GM21423 (cell line): ENCODE measurements around the gene KCTD16.

ENCODE experiments used
- ATAC-seq: cut with Tn5 transposase; IDR thresholded peaks from one replicate; pipeline ENCODE4 v1.9.1; 2021; ENCODE audit warnings: mild to moderate bottlenecking, moderate library complexity; ENCODE audit not compliant: unreplicated experiment

The KCTD16 gene

DNA sequence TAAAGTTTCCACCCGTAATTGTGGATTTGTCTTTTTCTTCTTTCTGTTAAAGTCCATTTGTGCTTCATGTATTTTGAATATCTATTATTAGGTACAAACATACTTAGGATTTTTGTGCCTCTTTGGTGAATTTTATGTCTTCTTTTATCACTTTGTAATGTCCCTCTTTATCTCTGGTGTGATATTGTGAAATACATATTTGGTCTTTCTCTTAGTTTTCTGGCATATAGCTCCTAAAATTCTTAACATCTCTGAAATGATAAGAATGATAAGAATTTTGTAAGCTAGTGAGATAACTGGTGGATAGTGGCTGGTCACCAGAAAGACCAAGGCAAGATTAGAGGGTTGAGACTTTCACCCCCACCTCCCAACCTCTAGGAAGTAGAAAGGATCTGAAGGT lies 111.1 kb downstream of the KCTD16 start:
- ATAC-seq: no peak

DNA sequence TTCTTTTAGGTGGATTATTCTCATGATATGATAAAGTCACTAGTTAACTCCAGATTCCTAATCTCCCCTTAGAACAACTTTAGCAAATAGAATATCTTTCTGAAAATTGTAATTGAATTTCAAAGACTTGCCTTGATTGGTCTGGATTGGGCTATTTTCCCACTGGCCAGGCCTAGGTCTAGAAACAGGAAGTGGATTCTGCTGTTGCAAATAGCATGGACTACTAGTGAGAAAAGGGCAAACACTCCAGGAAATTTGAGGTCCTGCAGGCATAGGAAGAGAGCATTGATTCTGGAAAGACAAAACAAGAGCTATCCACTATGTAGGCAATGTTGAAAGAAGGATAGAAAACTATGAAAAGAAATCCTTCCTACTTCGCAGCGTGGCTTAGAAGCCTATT lies 113.4 kb downstream of the KCTD16 start:
- no peak for ATAC-seq

DNA sequence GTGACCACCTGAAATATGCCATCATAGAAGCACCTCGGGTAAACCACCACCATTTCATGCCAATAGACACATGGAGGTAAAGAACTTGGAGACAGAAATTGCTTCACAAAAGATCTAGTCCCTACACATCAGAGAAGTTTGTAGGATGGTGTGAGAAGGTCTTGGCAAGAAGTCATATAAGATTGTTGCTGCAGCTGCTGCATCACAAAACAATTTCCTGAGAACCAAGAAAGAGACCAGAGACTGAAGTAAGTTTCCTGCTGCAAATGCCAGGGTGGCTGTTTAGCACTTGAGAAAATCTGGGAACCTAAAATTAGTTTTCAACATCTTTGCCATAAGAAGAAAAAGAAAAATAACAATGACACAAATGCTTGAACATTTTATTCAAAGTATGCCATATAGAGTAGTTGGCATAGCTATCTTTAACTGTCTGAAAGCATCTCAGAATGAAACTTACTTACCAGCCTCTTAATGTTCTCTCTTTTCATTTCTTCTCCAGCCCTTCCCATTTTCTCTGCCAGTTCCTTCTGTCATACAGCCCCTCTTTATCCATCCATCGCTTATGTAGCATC lies 114.3 kb downstream of the KCTD16 start:
- no peak for ATAC-seq

DNA sequence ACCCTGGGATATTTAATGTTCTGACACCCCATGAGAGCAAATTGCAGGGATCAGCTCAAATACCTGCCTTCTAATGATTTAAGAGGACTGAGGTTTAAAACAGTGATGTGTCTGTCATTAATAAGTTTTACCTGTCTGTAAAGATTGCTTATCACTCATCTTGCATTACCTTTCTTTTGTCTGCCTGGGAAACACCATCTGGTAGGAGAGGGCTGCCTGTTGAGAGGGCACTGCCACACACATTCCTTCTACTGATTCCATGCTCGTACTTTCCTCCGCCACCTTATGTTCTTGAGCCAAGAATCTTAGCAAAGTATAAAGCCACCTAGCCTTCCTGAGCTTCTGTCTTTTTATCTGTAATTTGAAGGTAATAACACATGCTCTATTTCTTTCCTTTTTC lies 118.6 kb downstream of the KCTD16 start:
- no peak for ATAC-seq

DNA sequence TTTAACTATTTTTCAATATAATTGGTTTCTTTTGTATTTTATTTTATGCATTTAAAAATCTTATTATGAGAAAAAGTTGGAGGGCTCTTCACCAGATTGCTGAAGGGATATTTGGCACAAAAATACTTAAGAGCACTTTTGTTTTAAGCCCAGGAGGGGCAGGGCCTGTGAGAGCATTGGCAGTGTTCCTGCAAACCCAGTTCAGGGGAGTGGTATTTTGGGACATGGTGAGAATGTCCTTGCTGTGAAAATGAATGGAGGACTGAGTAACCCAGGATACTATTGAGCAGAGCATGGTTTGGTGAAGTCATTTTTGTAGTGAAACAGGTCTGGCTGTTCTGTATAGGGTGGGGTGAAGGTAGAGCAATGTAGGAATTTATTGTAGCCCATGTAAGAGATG lies 121.4 kb downstream of the KCTD16 start:
- no peak for ATAC-seq

DNA sequence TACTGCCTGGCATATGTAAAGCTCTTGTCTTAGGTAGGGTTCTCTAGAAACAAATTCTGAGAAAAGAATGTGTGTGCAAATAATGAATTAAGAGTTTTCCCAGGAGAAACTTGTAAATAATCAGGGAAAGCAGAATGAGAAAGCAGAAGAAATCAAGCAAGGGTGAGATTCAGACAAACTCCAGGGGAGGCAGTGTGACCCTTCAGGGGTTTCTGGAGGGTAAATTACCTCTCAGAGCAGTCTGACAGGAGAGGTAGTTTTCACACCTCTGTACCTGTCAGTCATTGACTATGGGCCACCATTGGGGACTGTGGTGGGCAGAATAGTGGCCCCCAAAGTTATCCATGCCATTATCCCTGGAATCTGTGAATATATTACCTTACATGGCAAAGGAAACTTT lies 124.6 kb downstream of the KCTD16 start:
- ATAC-seq: no peak

DNA sequence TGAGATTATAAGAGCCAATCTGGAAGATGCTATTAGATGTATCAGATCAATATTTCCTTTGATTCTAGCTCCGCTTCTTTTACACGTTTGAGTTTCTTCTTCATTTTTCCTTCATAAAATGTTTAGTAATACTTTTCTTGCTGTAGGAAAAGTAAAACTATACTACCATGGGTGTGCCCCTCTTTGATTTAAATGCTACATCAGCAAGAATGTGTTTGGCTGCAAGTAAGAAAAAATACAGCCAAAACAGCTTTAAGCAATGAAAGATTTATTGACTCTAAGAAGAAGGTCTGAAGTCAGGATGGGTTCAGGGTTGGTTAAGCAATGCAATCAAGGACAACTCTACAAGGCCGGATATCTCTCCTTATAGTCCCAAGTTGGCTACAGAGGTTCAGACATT lies 126.4 kb downstream of the KCTD16 start:
- no peak for ATAC-seq

DNA sequence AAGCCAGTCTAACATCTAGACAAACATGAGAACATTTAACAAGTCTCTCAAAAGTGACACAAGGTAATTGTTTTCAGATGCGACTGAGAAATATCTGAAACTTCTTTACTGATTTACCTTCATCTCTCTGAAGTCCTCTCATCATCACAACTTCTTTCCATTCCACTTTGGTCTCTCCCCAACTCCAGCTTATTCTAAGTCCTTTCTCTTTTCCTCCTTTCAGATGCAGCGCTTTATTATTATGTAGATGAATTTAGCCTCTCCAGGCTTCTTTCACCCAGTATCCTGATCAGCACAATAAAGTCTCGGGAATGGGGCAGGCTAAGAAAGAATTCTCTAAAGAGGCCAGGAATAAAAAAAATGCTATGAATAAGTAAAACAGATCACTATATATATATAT lies 128.0 kb downstream of the KCTD16 start:
- no peak for ATAC-seq

DNA sequence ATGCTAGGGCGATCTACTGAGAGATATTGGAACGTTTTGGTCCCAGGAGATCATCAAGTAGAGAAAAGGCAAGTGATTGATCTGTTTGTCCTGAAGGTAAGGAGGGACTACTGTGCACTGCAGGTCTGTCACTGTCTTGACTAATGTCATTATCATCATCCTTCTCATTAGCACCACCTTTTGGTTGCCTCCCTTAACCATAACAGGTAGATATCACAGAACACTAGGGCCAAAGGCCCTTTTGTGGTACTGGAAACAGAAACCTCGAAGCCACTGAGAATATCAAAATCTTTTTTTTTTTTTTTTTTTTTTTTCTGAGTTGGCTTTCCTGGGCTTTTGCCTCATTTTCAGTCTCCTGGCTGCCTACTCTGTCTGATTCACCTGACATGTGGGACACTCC lies 134.0 kb downstream of the KCTD16 start:
- no peak for ATAC-seq

DNA sequence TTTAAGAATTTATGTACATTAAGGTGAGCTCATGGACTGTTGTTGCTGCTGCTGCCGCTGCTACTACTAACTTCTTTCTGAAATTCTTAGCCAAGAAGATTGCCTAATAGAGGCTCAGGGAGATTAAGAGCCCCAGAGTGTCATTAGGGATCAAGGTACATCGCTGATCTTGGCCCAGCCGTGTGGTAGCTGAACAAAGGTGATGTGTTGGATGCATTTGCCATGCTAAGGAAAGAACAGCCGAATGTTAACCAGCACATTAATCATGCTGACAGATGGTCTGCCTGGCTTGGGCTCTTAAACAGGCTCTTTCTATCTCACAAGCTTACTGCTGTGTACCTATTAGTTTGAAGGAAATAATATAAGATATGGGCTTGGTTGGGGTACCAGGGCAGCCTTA lies 137.1 kb downstream of the KCTD16 start:
- no peak for ATAC-seq

DNA sequence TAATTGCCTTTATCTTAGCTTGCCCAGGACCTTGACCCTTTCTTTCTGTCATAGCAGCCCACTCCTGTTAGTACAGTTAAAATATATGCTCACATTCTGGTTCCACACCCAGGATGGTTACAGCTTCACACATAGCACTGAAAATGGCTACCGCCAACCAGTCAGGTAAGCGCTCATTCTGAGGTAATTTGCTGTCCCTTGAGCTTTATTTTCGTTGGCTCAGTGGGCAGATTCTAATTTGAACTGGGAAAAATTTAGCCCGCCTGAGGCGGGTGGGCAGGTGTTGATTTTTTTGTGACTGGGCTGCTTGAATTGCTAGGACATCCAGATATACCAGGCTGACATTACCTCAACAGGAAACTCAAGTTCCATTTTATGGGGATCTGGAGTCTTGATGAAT lies 137.5 kb downstream of the KCTD16 start:
- ATAC-seq: no peak

DNA sequence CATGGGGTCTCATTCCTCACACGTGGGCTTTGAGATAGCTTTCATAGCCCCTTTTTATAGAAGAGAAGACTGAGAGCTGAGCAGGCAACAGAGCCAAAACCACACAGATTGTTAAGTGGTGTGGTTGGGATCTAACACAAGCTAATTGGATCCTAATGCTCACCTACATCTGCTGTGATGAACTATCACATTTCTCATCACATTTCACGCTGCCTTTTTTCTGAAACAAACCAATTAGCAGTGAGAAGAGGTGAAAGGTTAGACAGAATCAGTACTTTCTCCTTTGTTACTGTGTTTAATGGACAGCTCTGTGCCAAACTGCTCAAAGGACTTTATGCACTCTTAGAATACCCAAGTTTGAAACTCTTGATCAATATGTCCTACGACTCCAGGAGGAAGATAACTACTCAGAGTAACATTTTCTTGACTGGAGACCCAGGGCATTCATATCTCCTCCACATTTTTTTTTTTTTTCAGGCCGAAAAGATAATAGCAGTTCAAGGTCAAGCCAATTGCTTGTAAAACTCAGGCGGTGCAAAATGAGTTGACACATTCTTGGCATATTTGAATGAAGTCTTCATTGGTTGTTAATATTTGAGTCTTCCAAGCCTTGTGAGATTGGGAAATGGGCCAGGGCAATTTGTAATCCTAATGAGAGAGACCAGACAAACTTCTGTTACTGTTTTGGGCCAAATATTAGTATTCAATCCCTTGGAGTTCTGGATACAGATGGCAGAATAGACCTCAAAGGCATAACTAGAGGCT lies 138.4 kb downstream of the KCTD16 start:
- ATAC-seq: no peak

DNA sequence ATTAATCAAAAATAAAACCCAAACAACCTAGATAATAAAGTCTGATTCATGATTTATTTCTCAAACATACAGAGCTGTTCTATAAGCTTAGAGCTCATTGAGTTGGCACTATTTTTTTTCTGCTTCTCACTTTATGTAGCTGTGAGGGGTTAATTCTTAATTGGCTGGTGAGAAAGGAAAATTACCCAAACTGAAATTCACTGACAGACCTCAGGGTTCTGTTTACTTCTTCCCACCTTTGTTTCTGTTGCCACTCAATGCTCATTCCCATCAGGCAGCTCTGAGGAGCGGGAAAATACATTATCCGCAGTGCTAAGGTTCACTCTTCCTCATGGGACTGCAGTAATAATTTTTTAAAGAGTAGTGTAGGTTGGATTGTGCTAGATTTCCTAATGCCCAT lies 139.9 kb downstream of the KCTD16 start:
- no peak for ATAC-seq

DNA sequence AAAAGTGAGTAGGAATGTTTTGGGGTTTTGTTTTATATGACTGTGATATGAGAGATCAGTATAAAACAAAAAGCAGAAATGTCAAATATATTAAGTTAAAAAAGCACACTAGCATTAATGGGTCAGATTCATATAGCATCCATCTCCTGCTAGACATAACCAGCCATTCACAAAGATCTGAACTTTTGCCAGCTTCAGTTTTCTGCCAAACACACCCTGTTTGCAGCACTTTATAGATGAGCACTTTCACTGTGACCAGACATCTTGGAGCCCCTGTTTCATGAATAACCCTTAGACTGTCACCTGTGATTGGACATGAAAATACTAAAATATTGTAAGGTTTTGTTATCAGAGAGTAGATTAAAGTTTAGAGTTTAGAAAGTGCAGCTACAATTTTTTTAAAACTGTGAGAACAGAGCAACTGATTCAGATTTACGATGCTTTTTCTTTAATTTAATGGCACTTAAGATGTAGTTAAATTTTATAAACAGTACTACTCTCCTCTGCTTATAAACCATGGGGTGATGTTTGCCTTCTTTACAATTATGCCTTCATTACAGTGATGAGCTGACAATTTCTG lies 142.6 kb downstream of the KCTD16 start:
- no peak for ATAC-seq

DNA sequence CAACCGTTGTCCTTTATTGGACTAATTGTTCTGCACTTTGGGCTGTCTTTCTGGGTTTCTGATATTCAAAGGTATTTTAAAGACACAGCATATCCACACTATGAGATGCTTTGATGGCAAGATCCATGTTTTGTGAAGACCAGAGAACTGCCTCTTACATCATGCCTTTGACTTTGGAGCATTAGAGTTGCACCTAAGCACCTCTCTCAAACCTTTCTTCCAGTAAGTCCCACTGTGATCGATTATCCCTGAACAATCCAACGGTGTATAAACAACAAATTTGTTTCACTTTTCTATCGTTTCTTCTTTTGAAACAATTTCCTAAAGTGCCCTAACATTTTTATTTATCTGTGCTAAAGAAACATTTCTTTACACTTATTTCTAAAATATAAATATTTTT lies 144.4 kb downstream of the KCTD16 start:
- no peak for ATAC-seq

DNA sequence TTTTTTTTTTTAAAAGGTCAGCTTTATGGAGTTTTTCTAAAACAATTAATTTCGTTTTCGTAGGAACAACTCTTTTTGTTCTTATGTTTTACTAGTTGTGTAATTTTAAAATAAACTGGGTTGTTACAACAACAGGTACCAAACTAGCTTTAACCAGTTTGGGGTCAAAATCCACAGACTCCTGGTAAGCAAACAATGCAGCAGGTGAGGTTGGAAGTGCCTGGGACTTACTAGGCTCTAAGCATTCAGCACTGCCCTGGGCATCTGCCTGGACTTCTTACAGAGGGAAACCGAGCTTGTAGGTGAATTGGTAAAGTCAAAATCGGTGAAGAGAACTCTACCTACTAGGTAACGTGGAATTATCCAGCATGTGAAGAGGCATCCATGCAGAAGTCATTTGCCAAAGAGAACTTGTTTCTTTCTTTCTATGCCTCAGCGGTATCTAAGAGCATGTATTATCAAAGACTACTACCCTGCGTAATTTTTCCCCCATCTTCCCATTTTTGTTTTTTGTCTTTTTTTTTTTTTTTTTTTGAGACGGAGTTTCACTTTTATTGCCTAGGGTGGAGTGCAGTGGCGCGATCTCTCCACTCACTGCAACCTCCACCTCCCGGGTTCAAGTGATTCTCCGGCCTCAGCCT lies 145.4 kb downstream of the KCTD16 start:
- no peak for ATAC-seq

DNA sequence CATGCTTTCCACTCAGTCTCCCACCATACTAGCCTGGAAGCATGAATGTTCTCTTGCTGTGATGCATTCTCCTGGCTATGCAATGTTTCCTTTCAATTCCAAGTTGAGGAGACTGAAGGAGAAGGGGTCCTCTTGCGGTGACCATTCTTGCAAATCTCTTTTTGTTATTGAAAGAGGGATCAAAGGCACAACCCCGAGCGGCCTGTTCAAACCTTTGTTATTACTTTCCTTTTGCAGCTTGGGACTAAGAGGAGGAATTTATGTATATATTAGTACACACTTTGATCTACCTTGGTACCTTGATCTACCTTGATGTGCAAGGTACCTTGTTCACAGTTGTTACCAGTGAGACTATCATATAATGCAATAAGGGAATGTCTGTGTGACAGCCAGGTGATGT lies 147.3 kb downstream of the KCTD16 start:
- no peak for ATAC-seq

DNA sequence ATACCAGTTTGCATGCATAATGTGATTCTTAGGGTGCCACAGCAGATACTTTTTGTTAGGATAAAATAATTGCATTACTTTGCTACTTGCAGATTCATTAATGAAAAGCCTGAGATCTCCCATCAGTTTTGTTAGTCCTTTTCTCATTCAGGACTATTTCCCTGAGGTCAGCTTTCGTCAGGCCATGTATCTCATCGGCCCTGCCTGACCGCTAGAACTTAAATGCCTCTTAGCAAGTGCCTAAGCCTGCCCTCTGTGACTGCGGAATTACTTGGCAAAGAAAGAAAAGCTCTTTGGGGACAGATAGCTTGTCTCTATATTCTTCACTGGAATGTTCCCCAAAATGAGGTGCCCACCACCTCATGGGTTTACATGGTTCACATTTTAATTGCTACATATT lies 147.8 kb downstream of the KCTD16 start:
- no peak for ATAC-seq

DNA sequence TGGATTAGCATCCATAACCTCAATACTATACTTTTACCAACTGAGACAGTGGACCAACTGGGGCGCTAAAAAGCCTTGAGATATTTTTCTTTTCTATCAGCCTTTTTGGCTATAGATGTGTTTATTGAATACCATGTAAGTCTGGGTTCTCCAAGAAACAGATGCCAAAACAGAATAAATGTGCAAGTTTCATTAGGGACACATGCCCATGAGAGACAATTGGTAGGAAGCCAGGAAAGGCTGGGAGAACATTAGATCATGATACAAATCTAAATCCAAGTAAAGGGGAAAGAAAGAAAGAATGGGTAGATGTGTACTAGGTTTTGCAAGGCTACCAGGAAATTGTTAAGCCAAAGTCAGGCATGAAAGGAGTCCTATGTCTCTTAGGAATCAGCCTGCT lies 152.5 kb downstream of the KCTD16 start:
- no peak for ATAC-seq

DNA sequence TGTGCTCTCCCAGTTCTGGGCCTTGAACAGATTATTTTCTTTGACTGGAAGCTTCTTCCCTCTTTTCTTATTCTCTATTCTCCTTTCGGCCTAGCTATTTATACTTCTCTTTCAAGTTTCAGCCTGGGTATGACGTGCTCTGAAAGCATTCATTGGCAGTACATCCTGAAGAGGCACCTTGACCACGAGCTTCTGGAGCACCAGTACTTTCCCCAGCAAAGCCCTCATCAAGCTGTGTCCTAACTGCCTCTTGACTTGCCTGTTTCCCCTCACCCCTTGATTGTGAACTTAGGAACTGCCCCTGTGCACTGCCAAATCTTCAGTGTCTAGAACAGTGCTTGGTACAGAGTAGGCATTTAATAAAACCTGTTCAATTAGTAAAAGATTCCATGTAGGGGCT lies 154.9 kb downstream of the KCTD16 start:
- ATAC-seq: no peak

DNA sequence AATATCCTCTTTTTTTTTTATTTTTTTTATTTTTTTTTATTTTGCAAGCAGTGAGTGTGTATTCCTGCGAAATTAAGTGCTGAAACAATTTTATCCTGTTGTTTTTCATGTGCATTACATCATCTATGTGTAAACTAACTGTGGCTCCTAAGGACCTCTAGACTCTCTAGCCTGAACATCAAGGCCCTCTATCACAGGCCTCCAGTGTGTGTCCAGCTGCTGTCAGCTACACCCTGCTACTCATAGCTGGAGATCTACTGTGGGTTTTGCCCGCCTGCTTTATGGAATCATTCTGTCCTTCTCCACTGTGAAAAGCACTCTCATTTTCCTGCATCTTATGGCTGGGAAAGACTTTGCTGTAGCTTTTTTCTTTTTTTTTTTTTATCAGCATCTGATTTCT lies 157.8 kb downstream of the KCTD16 start:
- no peak for ATAC-seq

DNA sequence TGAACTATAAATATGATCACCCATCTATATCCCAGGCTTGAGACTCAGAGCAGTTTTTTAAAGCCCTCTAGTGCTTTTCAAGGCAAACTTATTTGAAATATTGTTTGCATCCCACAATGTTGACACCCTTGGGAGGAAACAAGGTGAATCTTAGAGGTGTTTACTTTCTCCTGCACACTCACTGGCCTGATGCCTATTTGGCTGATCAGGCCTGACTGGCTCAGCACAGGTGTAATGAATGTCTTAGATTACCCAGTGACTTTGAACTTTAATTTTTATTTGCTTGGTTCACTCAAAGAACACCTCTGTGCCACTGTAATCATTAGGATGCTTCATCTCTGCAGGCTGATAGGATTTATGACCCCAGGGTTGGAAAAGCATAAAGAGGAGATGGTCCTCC lies 158.3 kb downstream of the KCTD16 start:
- no peak for ATAC-seq
